Stomach (tissue), 4 donors: ENCODE measurements around the gene ASIC4.

ENCODE experiments used
- EP300 ChIP-seq: sonication (generic); formaldehyde crosslinking; IDR thresholded peaks from one replicate; pipeline ENCODE4 v1.6.1; 2017; ENCODE audit warnings: antibody characterized with exemption
- POLR2A ChIP-seq, 4 donors: fragments of 450-650 bp; IDR thresholded peaks; one replicate each; pipeline ENCODE4 v1.6.1; 2016; ENCODE audit warnings: antibody characterized with exemption in 4 of 4, control low read depth in 2 of 4, mild to moderate bottlenecking in 1 of 4, moderate library complexity in 1 of 4
- POLR2AphosphoS5 ChIP-seq, 3 donors: sonication (generic); formaldehyde crosslinking; IDR thresholded peaks; one replicate each; pipeline ENCODE4 v1.6.1; 2016; ENCODE audit warnings: antibody characterized with exemption in 3 of 3
- TF ChIP-seq, protein P1 (sequence below), 7 experiments: fragments of 450-650 bp in 4 of 7; fragments of 200-600 bp in 3 of 7; sonication (generic) in 3 of 7; IDR thresholded peaks; one replicate each; pipeline ENCODE4 v1.5.1; 2016 to 2019; ENCODE audit warnings: antibody characterized with exemption in 7 of 7, control low read depth in 2 of 7, mild to moderate bottlenecking in 1 of 7

DNA sequence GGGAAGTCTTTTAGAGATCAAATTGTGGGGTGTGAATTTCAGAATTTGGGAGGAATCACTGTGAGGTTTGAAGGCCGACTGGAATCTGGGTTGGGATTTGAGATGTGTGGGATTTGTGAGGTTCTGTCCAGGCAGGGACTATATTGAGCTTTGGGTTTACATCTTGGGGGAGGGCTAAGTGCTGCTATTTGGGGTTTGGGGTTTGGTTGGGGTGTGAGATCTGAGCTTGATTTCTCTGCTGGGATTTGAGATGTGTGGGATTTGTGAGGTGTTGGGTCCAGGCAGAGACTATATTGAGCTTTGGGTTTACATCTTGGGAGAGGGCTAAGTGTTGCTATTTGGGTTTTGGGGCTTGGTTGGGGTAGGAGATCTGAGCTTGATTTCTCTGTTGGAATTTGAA is 14.7 kb upstream of the ASIC4 start:
- TF ChIP-seq, protein P1, sequence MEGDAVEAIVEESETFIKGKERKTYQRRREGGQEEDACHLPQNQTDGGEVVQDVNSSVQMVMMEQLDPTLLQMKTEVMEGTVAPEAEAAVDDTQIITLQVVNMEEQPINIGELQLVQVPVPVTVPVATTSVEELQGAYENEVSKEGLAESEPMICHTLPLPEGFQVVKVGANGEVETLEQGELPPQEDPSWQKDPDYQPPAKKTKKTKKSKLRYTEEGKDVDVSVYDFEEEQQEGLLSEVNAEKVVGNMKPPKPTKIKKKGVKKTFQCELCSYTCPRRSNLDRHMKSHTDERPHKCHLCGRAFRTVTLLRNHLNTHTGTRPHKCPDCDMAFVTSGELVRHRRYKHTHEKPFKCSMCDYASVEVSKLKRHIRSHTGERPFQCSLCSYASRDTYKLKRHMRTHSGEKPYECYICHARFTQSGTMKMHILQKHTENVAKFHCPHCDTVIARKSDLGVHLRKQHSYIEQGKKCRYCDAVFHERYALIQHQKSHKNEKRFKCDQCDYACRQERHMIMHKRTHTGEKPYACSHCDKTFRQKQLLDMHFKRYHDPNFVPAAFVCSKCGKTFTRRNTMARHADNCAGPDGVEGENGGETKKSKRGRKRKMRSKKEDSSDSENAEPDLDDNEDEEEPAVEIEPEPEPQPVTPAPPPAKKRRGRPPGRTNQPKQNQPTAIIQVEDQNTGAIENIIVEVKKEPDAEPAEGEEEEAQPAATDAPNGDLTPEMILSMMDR (IDR thresholded peaks at IDR 0.05), result no peak
- TF ChIP-seq EP300 (no peak), POLR2AphosphoS5 (IDR thresholded peaks at IDR 0.05) (no peak), POLR2A (IDR thresholded peaks at IDR 0.05) (no peak)
